ENCODE results near the gene KIF1C.
A peak's percentile ranks its signal among the peaks of the same experiment; 100 is the strongest.

KIF1C gene

GRCh38 chr17:4987767-4988567, 9.8 kb upstream of the KIF1C start:
- no peak for DNase-seq (ENCODE audit: low read depth)
- H3K4me3 ChIP-seq (ENCODE audit: low read length): peak overlapping the region; percentile 86
- no peak for TF ChIP-seq CTCF (conservative IDR thresholded peaks at IDR 0.05; ENCODE audit: low read length)

GRCh38 chr17:4994081-4994595, 3.6 kb upstream of the KIF1C start:
- no peak for TF ChIP-seq CTCF (conservative IDR thresholded peaks at IDR 0.05; ENCODE audit: low read length)
- no peak for DNase-seq (ENCODE audit: low read depth)
- no peak overlapping the region for H3K4me3 ChIP-seq (ENCODE audit: low read length)

GRCh38 chr17:4998027-4998731, 429 bp downstream of the KIF1C start:
- H3K4me3 ChIP-seq (ENCODE audit: low read length): peak overlapping the region; percentile 97
- TF ChIP-seq CTCF (conservative IDR thresholded peaks at IDR 0.05; ENCODE audit: low read length): no peak
- peak; percentile 23 for DNase-seq (ENCODE audit: low read depth)

- peak overlapping the region; percentile 97 for H3K4me3 ChIP-seq (ENCODE audit: low read length)
- TF ChIP-seq CTCF (conservative IDR thresholded peaks at IDR 0.05; ENCODE audit: low read length): no peak
- DNase-seq (ENCODE audit: low read depth): no peak
These were observed 1.1 kb downstream of the KIF1C start for GRCh38 chr17:4998732-4999429.

- no peak for DNase-seq (ENCODE audit: low read depth)
- peak overlapping the region; percentile 97 for H3K4me3 ChIP-seq (ENCODE audit: low read length)
- TF ChIP-seq CTCF (conservative IDR thresholded peaks at IDR 0.05; ENCODE audit: low read length): no peak
These were observed 1.8 kb downstream of the KIF1C start for GRCh38 chr17:4999430-5000093.

GRCh38 chr17:5000237-5000639, 2.5 kb downstream of the KIF1C start:
- H3K4me3 ChIP-seq (ENCODE audit: low read length): peak overlapping the region; percentile 97
- DNase-seq (ENCODE audit: low read depth): peak; percentile 46
- no peak for TF ChIP-seq CTCF (conservative IDR thresholded peaks at IDR 0.05; ENCODE audit: low read length)
